IMR-90 (cell line): Measurements from ENCODE around the gene FPR2. TPM values are rescaled to one million over a fixed set of nuclear protein-coding genes. Genes with fewer than 3 reads are reported as not detected.
"Not testable (repeated sequence)": the region's sequence is repeated elsewhere in the genome, so short reads cannot be mapped to it uniquely, and the experiment has no call there.

Experiments
- ATAC-seq: fragments of 200-7000 bp; cut with Tn5 transposase; 2 replicates; pipeline ENCODE4 v1.9.1; 2020; ENCODE audit warnings: low read depth, mild to moderate bottlenecking, moderate library complexity
- BruUV-seq: library from RNA; stranded (reverse); fragments of 400-500 nt; replicated peaks from 2 replicates; lab custom pipeline; 2021; lab: Mats Ljungman, UMichigan
- CTCF ChIA-PET: fragments of 300-600 bp; formaldehyde crosslinking; extraction: SDS; loops from one replicate; lab custom pipeline; 2021; ENCODE audit warnings: antibody characterized with exemption; lab: Yijun Ruan, JAX
- POLR2A ChIA-PET: fragments of 300-600 bp; sonication (Branson Sonifier 250); formaldehyde crosslinking; loops from one replicate; lab custom pipeline; 2022; ENCODE audit warnings: antibody characterized with exemption; ENCODE audit not compliant: unreplicated experiment; lab: Charles Lee
- DNase-seq: peaks from one replicate; pipeline ENCODE4 v3.0.0; 2013
- H2AFZ ChIP-seq: replicated peaks from 2 replicates; pipeline ENCODE3; 2013; ENCODE audit warnings: low read length, mild to moderate bottlenecking; ENCODE audit not compliant: poor library complexity
- H2AK5ac ChIP-seq: 2 replicates; pipeline ENCODE4 v1.6.1; 2013; ENCODE audit warnings: low read depth, low read length, inconsistent platforms
- H2AK9ac ChIP-seq: replicated peaks from 2 replicates; pipeline ENCODE3; 2013; ENCODE audit warnings: mild to moderate bottlenecking, low read depth, low read length, moderate library complexity; ENCODE audit not compliant: poor library complexity
- H2BK120ac ChIP-seq: 2 replicates; pipeline ENCODE4 v1.6.1; 2013; ENCODE audit warnings: low read depth, low read length, inconsistent platforms
- H2BK15ac ChIP-seq: 3 replicates; pipeline ENCODE4 v1.6.1; 2013; ENCODE audit warnings: low read depth, low read length, inconsistent platforms
- H2BK20ac ChIP-seq: 2 replicates; pipeline ENCODE4 v1.6.1; 2013; ENCODE audit warnings: low read depth, mild to moderate bottlenecking, inconsistent platforms, low read length, moderate library complexity
- H2BK5ac ChIP-seq: 2 replicates; pipeline ENCODE4 v1.6.1; 2013; ENCODE audit warnings: mild to moderate bottlenecking, low read depth, low read length, inconsistent platforms; ENCODE audit not compliant: poor library complexity, severe bottlenecking
- H3K14ac ChIP-seq: replicated peaks from 2 replicates; pipeline ENCODE4 v1.6.1; 2013; ENCODE audit warnings: low read depth, low read length, inconsistent platforms
- H3K18ac ChIP-seq: 2 replicates; pipeline ENCODE4 v1.6.1; 2013; ENCODE audit warnings: low read depth, low read length, control low read depth
- H3K23ac ChIP-seq: 2 replicates; pipeline ENCODE4 v1.6.1; 2013; ENCODE audit warnings: low read depth, low read length, inconsistent platforms
- H3K27ac ChIP-seq: 2 replicates; pipeline ENCODE4 v1.5.1; 2013; ENCODE audit warnings: mild to moderate bottlenecking, control low read depth, low read length; ENCODE audit not compliant: insufficient read depth
- H3K27me3 ChIP-seq: 2 replicates; pipeline ENCODE4 v1.6.1; 2013; ENCODE audit warnings: low read length; ENCODE audit not compliant: control insufficient read depth, insufficient read depth
- H3K36me3 ChIP-seq: 2 replicates; pipeline ENCODE4 v1.6.1; 2013; ENCODE audit warnings: low read length, mixed read lengths; ENCODE audit not compliant: control insufficient read depth, insufficient read depth
- H3K4ac ChIP-seq: 2 replicates; pipeline ENCODE4 v1.6.1; 2013; ENCODE audit warnings: low read depth, low read length, inconsistent platforms
- H3K4me1 ChIP-seq: 2 replicates; pipeline ENCODE4 v1.6.1; 2013; ENCODE audit warnings: low read length, mixed read lengths; ENCODE audit not compliant: control insufficient read depth, insufficient read depth
- H3K4me2 ChIP-seq: 2 replicates; pipeline ENCODE4 v1.6.1; 2013; ENCODE audit warnings: low read depth, mild to moderate bottlenecking, control low read depth, low read length, moderate library complexity
- H3K4me3 ChIP-seq: 2 replicates; pipeline ENCODE4 v1.5.1; 2013; ENCODE audit warnings: low read depth, mild to moderate bottlenecking, control low read depth, low read length, moderate library complexity; ENCODE audit not compliant: insufficient read depth
- H3K56ac ChIP-seq: 2 replicates; pipeline ENCODE4 v1.6.1; 2013; ENCODE audit warnings: low read length, inconsistent platforms; ENCODE audit not compliant: insufficient read depth; ENCODE audit errors: extremely low read depth
- H3K79me1 ChIP-seq, 2 experiments: 2 replicates each; pipeline ENCODE4 v1.6.1; 2013; ENCODE audit warnings: low read length in 2 of 2, inconsistent platforms in 1 of 2, low read depth in 1 of 2
- H3K9ac ChIP-seq: 2 replicates; pipeline ENCODE4 v1.6.1; 2013; ENCODE audit warnings: low read depth, low read length, control low read depth
- H3K9me1 ChIP-seq: 2 replicates; pipeline ENCODE4 v1.6.1; 2013; ENCODE audit warnings: low read length, inconsistent platforms; ENCODE audit not compliant: insufficient read depth
- H3K9me3 ChIP-seq: 2 replicates; pipeline ENCODE4 v1.6.1; 2013; ENCODE audit warnings: low read length; ENCODE audit not compliant: control insufficient read depth, insufficient read depth
- H4K20me1 ChIP-seq: 2 replicates; pipeline ENCODE4 v1.6.1; 2013; ENCODE audit warnings: low read length, inconsistent platforms; ENCODE audit not compliant: insufficient read depth
- H4K5ac ChIP-seq: 2 replicates; pipeline ENCODE4 v1.6.1; 2013; ENCODE audit warnings: mild to moderate bottlenecking, low read depth, low read length, control low read depth
- H4K8ac ChIP-seq, 2 experiments: 2 replicates each; pipeline ENCODE4 v1.6.1; 2013; ENCODE audit warnings: low read depth in 2 of 2, low read length in 2 of 2, control low read depth in 1 of 2, inconsistent platforms in 1 of 2
- H4K91ac ChIP-seq: 2 replicates; pipeline ENCODE4 v1.6.1; 2013; ENCODE audit warnings: low read depth, low read length, inconsistent platforms; ENCODE audit not compliant: insufficient read depth
- CTCF ChIP-seq: conservative IDR thresholded peaks from 2 replicates; pipeline ENCODE4 v1.5.1; 2012; ENCODE audit warnings: mild to moderate bottlenecking, low read depth, low read length, improper control_type of control experiment
- FOS ChIP-seq: fragments of 150-350 bp; IDR thresholded peaks from 2 replicates; pipeline ENCODE4 v1.6.1; 2016; ENCODE audit warnings: low read depth, low read length
- MXI1 ChIP-seq: IDR thresholded peaks from 2 replicates; pipeline ENCODE4 v1.6.1; 2012; ENCODE audit warnings: low read depth, mild to moderate bottlenecking, low read length, moderate library complexity, borderline replicate concordance
- POLR2A ChIP-seq: IDR thresholded peaks from 2 replicates; pipeline ENCODE4 v1.6.1; 2012; ENCODE audit warnings: mild to moderate bottlenecking, low read depth, low read length
- WGBS, 2 experiments: methylation state at CpG; one replicate each; pipeline versions ENCODE4 v1.1.5 to v1.1.7; 2013; ENCODE audit warnings: missing lambda C conversion rate in 2 of 2; ENCODE audit not compliant: insufficient read length in 1 of 2; ENCODE audit errors: extremely low coverage in 2 of 2; 5-methylcytosine and 5-hydroxymethylcytosine counted together
- dilution Hi-C: fragments of 300-500 bp; cut with HindIII; formaldehyde crosslinking; loops from one replicate; pipeline ENCODE4 v1.14.3; 2018; ENCODE audit warnings: low sequenced_read_pairs; ENCODE audit not compliant: unreplicated experiment
- in situ Hi-C: fragments of 300-500 bp; cut with MboI; formaldehyde crosslinking; loops from 3 replicates; pipeline ENCODE4 v1.14.3; 2019; ENCODE audit warnings: low sequenced_read_pairs, inconsistent platforms, mixed read lengths
- intact Hi-C: fragments of 100-400 bp; cut with micrococcal nuclease; formaldehyde crosslinking; loops from 2 replicates; pipeline ENCODE4 v1.10.0; 2022
- polyA plus RNA-seq, 3 experiments: library from polyadenylated mRNA; depleted of rRNA; stranded (reverse); fragments of >200 nt; gene quantifications; 2 replicates each; pipeline ENCODE4 v1.2.3, GENCODE V29; 2012; ENCODE audit warnings: low replicate concordance in 1 of 3
- total RNA-seq: library from RNA; depleted of rRNA; stranded (reverse); fragments of >200 nt; gene quantifications from 2 replicates; pipeline ENCODE4 v1.2.3, GENCODE V29; 2012
- TF ChIP-seq, protein P1 (sequence below): fragments of 150-350 bp; IDR thresholded peaks from 2 replicates; pipeline ENCODE4 v1.6.1; 2017; ENCODE audit warnings: mild to moderate bottlenecking, antibody characterized with exemption, low read length, low read depth

FPR2 gene
- total and polyA plus RNA-seq, 2 of the 4 experiments (the other 2 are of a cell fraction): not detected

DNA sequence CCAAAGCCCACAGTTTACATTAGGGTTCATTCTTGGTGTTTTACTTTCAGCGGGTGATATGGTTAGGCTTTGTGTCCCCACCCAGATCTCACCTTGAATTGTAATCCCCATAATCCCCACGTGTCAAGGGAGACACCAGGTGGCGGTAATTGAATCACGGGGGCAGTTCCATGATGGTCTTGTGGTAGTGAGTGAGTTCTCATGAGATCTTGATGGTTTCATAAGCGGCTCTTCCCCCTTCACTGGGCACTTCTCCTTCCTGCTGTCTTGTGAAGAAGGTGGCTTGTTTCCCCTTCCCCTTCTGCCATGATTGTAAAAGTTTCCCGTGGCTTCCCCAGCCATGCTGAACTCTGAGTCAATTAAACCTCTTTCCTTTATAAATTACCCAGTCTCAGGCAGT, 12.0 kb downstream of the FPR2 start:
- BruUV-seq: no TSS peak
- no peak overlapping the region for H2AK5ac ChIP-seq
- no peak for ATAC-seq
- no peaks in the 10 kb centered on the region for H3K9me3 ChIP-seq
- intact Hi-C loops: no loop called here
- no peaks in the 10 kb centered on the region for H3K4me1 ChIP-seq
- ChIA-PET CTCF (no interaction called here), POLR2A (no interaction called here)
- dilution Hi-C loops: no loop called here
- H3K23ac ChIP-seq: no peak overlapping the region
- H3K79me1 ChIP-seq: no peaks in the 10 kb centered on the region
- H3K4me3 ChIP-seq: no peak overlapping the region
- H3K36me3 ChIP-seq: no peaks in the 10 kb centered on the region
- H3K18ac ChIP-seq: no peak overlapping the region
- no peak overlapping the region for H3K14ac ChIP-seq
- DNase-seq: no peak
- H4K5ac ChIP-seq: no peak overlapping the region
- TF ChIP-seq FOS (no peak), MXI1 (no peak), CTCF (no peak), POLR2A (no peak)
- TF ChIP-seq, protein P1, sequence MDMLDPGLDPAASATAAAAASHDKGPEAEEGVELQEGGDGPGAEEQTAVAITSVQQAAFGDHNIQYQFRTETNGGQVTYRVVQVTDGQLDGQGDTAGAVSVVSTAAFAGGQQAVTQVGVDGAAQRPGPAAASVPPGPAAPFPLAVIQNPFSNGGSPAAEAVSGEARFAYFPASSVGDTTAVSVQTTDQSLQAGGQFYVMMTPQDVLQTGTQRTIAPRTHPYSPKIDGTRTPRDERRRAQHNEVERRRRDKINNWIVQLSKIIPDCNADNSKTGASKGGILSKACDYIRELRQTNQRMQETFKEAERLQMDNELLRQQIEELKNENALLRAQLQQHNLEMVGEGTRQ: no peak
- no peak overlapping the region for H3K27ac ChIP-seq
- WGBS, 2 experiments: 80% methylated on average over 1 of the region's 6 CpGs; no CpG with 5 or more reads in 1 of the 2 experiments
- H3K56ac ChIP-seq: no peak overlapping the region
- in situ Hi-C loops: loop anchor here (10.0 kb wide), 1 partner anchor 108 kb away; no protein-coding TSS in a partner anchor
- no peaks in the 10 kb centered on the region for H3K9me1 ChIP-seq
- H3K9ac ChIP-seq: no peak overlapping the region
- no peak overlapping the region for H3K4me2 ChIP-seq
- no peak overlapping the region for H2BK120ac ChIP-seq
- no peak overlapping the region for H2BK15ac ChIP-seq
- H3K27me3 ChIP-seq: no peaks in the 10 kb centered on the region
- no peak overlapping the region for H2BK5ac ChIP-seq
- no peak overlapping the region for H4K91ac ChIP-seq
- H2AK9ac ChIP-seq: no peak overlapping the region
- H2BK20ac ChIP-seq: no peak overlapping the region
- no peaks in the 10 kb centered on the region for H4K20me1 ChIP-seq
- H4K8ac ChIP-seq: no peak overlapping the region
- no peak overlapping the region for H3K4ac ChIP-seq
- H2AFZ ChIP-seq: no peak overlapping the region

DNA sequence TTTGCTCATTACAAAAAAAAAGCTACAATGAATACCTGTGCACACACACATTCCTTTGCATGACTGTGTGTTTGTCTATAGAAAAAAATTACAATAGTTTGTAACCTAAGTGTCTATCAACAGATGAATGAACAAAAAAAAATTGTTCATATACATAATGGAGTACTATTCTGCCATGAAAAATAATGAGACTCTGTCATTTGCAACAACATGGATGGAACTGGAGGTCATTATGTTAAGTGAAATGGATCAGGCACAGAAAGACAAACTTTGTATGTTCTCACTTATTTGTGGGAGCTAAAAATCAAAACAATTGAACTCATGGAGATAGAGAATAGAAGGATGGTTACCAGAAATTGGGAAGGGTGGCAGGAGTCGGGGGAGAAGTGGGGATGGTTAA, 15.6 kb downstream of the FPR2 start:
- H4K5ac ChIP-seq, H2BK20ac ChIP-seq, H2BK120ac ChIP-seq, H4K8ac ChIP-seq, DNase-seq, H2BK5ac ChIP-seq, H3K9me3 ChIP-seq, H3K4me1 ChIP-seq, H3K36me3 ChIP-seq, H3K9ac ChIP-seq, H3K4me2 ChIP-seq, H2AFZ ChIP-seq, H3K9me1 ChIP-seq, H3K27me3 ChIP-seq, H3K79me1 ChIP-seq, H2AK5ac ChIP-seq, ATAC-seq, H4K20me1 ChIP-seq, H3K56ac ChIP-seq, POLR2A ChIA-PET, H3K27ac ChIP-seq, H3K18ac ChIP-seq, dilution Hi-C loops, H2AK9ac ChIP-seq, CTCF ChIA-PET, H3K4me3 ChIP-seq, H4K91ac ChIP-seq, BruUV-seq, H3K23ac ChIP-seq, H3K4ac ChIP-seq, H3K14ac ChIP-seq, H2BK15ac ChIP-seq: not testable (repeated sequence)
- in situ Hi-C loops: loop anchor here (10.0 kb wide), 1 partner anchor 112 kb away; no protein-coding TSS in a partner anchor
- intact Hi-C loops: loop anchor here (5.0 kb wide), 1 partner anchor 439 kb away; no protein-coding TSS in a partner anchor
- WGBS, 2 experiments: no CpG with 5 or more reads among the region's 1 CpG
